ENCODE data around the gene PTPRE. TPM values are rescaled to one million over a fixed set of nuclear protein-coding genes. Genes with fewer than 3 reads are reported as not detected.

PTPRE gene
- total and polyA plus RNA-seq, 9 donors, result 3.3 to 6.3 (median 4.4) TPM

GRCh38 chr10:127968027-127968441 is 61.1 kb downstream of the PTPRE start:
- DNase-seq, result no peak
- Histone ChIP-seq H3K4me1 (ENCODE audit: control insufficient read depth, insufficient read depth, low read length) (no peaks in the 10 kb centered on the region), H3K4me3 (ENCODE audit: low read length) (no peak overlapping the region), H3K36me3 (ENCODE audit: control insufficient read depth, insufficient read depth, low read length) (no peaks in the 10 kb centered on the region), H3K9me3 (replicated peaks; ENCODE audit: control insufficient read depth, low read depth, low read length) (no peaks in the 10 kb centered on the region), H3K27ac (ENCODE audit: low read length) (no peak overlapping the region), H3K27me3 (ENCODE audit: control insufficient read depth, insufficient read depth, low read length) (no peaks in the 10 kb centered on the region)
- WGBS (ENCODE audit: insufficient coverage), result 71% methylated on average over 1 of the region's 3 CpGs

- Histone ChIP-seq H3K27ac (ENCODE audit: low read length) (no peak overlapping the region), H3K4me1 (ENCODE audit: control insufficient read depth, insufficient read depth, low read length) (peaks cover 2% of the 10 kb centered on the region), H3K9me3 (replicated peaks; ENCODE audit: control insufficient read depth, low read depth, low read length) (no peaks in the 10 kb centered on the region), H3K36me3 (ENCODE audit: control insufficient read depth, insufficient read depth, low read length) (no peaks in the 10 kb centered on the region), H3K4me3 (ENCODE audit: low read length) (no peak overlapping the region), H3K27me3 (ENCODE audit: control insufficient read depth, insufficient read depth, low read length) (no peaks in the 10 kb centered on the region)
- DNase-seq, result no peak
- no CpG with 5 or more reads among the region's 1 CpG for WGBS (ENCODE audit: insufficient coverage)
Observed at GRCh38 chr10:127968659-127969058, 61.8 kb downstream of the PTPRE start.

GRCh38 chr10:127971101-127971946 is 64.4 kb downstream of the PTPRE start:
- Histone ChIP-seq H3K4me1 (ENCODE audit: control insufficient read depth, insufficient read depth, low read length) (peaks cover 19% of the 10 kb centered on the region), H3K27ac (ENCODE audit: low read length) (no peak overlapping the region), H3K9me3 (replicated peaks; ENCODE audit: control insufficient read depth, low read depth, low read length) (no peaks in the 10 kb centered on the region), H3K27me3 (ENCODE audit: control insufficient read depth, insufficient read depth, low read length) (no peaks in the 10 kb centered on the region), H3K4me3 (ENCODE audit: low read length) (no peak overlapping the region), H3K36me3 (ENCODE audit: control insufficient read depth, insufficient read depth, low read length) (no peaks in the 10 kb centered on the region)
- 79% methylated on average over 19 of the region's 24 CpGs for WGBS (ENCODE audit: insufficient coverage)
- DNase-seq, result no peak

GRCh38 chr10:127971963-127972615 is 65.2 kb downstream of the PTPRE start:
- peaks cover 27% of the 10 kb centered on the region for H3K4me1 ChIP-seq (ENCODE audit: control insufficient read depth, insufficient read depth, low read length)
- H3K27me3 ChIP-seq (ENCODE audit: control insufficient read depth, insufficient read depth, low read length), result no peaks in the 10 kb centered on the region
- no peaks in the 10 kb centered on the region for H3K36me3 ChIP-seq (ENCODE audit: control insufficient read depth, insufficient read depth, low read length)
- no peak for DNase-seq
- 85% methylated on average over 8 of the region's 12 CpGs for WGBS (ENCODE audit: insufficient coverage)
- no peak overlapping the region for H3K27ac ChIP-seq (ENCODE audit: low read length)
- H3K4me3 ChIP-seq (ENCODE audit: low read length), result no peak overlapping the region
- H3K9me3 ChIP-seq (replicated peaks; ENCODE audit: control insufficient read depth, low read depth, low read length), result no peaks in the 10 kb centered on the region

- H3K4me3 ChIP-seq (ENCODE audit: low read length), result no peak overlapping the region
- peaks cover 34% of the 10 kb centered on the region for H3K4me1 ChIP-seq (ENCODE audit: control insufficient read depth, insufficient read depth, low read length)
- H3K27me3 ChIP-seq (ENCODE audit: control insufficient read depth, insufficient read depth, low read length), result no peaks in the 10 kb centered on the region
- no peak overlapping the region for H3K27ac ChIP-seq (ENCODE audit: low read length)
- no peaks in the 10 kb centered on the region for H3K36me3 ChIP-seq (ENCODE audit: control insufficient read depth, insufficient read depth, low read length)
- no peaks in the 10 kb centered on the region for H3K9me3 ChIP-seq (replicated peaks; ENCODE audit: control insufficient read depth, low read depth, low read length)
- DNase-seq, result no peak
- WGBS (ENCODE audit: insufficient coverage), result 50% methylated on average over 1 of the region's 4 CpGs
Observed at GRCh38 chr10:127972751-127973357, 66.0 kb downstream of the PTPRE start.

GRCh38 chr10:127973791-127974311 is 66.9 kb downstream of the PTPRE start:
- peaks cover 43% of the 10 kb centered on the region for H3K4me1 ChIP-seq (ENCODE audit: control insufficient read depth, insufficient read depth, low read length)
- H3K36me3 ChIP-seq (ENCODE audit: control insufficient read depth, insufficient read depth, low read length), result no peaks in the 10 kb centered on the region
- no peaks in the 10 kb centered on the region for H3K9me3 ChIP-seq (replicated peaks; ENCODE audit: control insufficient read depth, low read depth, low read length)
- no peaks in the 10 kb centered on the region for H3K27me3 ChIP-seq (ENCODE audit: control insufficient read depth, insufficient read depth, low read length)
- DNase-seq, result peak; percentile 47
- no peak overlapping the region for H3K4me3 ChIP-seq (ENCODE audit: low read length)
- no peak overlapping the region for H3K27ac ChIP-seq (ENCODE audit: low read length)
- 38% methylated on average over 7 of the region's 10 CpGs for WGBS (ENCODE audit: insufficient coverage)

- Histone ChIP-seq H3K27ac (ENCODE audit: low read length) (no peak overlapping the region), H3K4me1 (ENCODE audit: control insufficient read depth, insufficient read depth, low read length) (peaks cover 45% of the 10 kb centered on the region), H3K27me3 (ENCODE audit: control insufficient read depth, insufficient read depth, low read length) (no peaks in the 10 kb centered on the region), H3K9me3 (replicated peaks; ENCODE audit: control insufficient read depth, low read depth, low read length) (peaks cover 4% of the 10 kb centered on the region), H3K4me3 (ENCODE audit: low read length) (no peak overlapping the region), H3K36me3 (ENCODE audit: control insufficient read depth, insufficient read depth, low read length) (no peaks in the 10 kb centered on the region)
- 87% methylated on average over 8 of the region's 9 CpGs for WGBS (ENCODE audit: insufficient coverage)
- DNase-seq, result no peak
Observed at GRCh38 chr10:127974911-127975310, 68.0 kb downstream of the PTPRE start.

GRCh38 chr10:127976286-127976685 is 69.4 kb downstream of the PTPRE start:
- Histone ChIP-seq H3K4me1 (ENCODE audit: control insufficient read depth, insufficient read depth, low read length) (peaks cover 45% of the 10 kb centered on the region), H3K27ac (ENCODE audit: low read length) (peak overlapping the region; percentile 90), H3K27me3 (ENCODE audit: control insufficient read depth, insufficient read depth, low read length) (no peaks in the 10 kb centered on the region), H3K36me3 (ENCODE audit: control insufficient read depth, insufficient read depth, low read length) (no peaks in the 10 kb centered on the region), H3K9me3 (replicated peaks; ENCODE audit: control insufficient read depth, low read depth, low read length) (peaks cover 8% of the 10 kb centered on the region), H3K4me3 (ENCODE audit: low read length) (no peak overlapping the region)
- WGBS (ENCODE audit: insufficient coverage), result 15% methylated on average over 5 of the region's 7 CpGs
- DNase-seq, result peak; percentile 63

- DNase-seq, result peak; percentile 43
- Histone ChIP-seq H3K36me3 (ENCODE audit: control insufficient read depth, insufficient read depth, low read length) (no peaks in the 10 kb centered on the region), H3K27me3 (ENCODE audit: control insufficient read depth, insufficient read depth, low read length) (no peaks in the 10 kb centered on the region), H3K9me3 (replicated peaks; ENCODE audit: control insufficient read depth, low read depth, low read length) (peaks cover 8% of the 10 kb centered on the region), H3K4me3 (ENCODE audit: low read length) (no peak overlapping the region), H3K27ac (ENCODE audit: low read length) (peak overlapping the region; percentile 90), H3K4me1 (ENCODE audit: control insufficient read depth, insufficient read depth, low read length) (peaks cover 45% of the 10 kb centered on the region)
- no CpG with 5 or more reads among the region's 8 CpGs for WGBS (ENCODE audit: insufficient coverage)
Observed at GRCh38 chr10:127976701-127977356, 69.9 kb downstream of the PTPRE start.
